ENCODE measurements around the gene RANBP3.

The RANBP3 gene, protein sequence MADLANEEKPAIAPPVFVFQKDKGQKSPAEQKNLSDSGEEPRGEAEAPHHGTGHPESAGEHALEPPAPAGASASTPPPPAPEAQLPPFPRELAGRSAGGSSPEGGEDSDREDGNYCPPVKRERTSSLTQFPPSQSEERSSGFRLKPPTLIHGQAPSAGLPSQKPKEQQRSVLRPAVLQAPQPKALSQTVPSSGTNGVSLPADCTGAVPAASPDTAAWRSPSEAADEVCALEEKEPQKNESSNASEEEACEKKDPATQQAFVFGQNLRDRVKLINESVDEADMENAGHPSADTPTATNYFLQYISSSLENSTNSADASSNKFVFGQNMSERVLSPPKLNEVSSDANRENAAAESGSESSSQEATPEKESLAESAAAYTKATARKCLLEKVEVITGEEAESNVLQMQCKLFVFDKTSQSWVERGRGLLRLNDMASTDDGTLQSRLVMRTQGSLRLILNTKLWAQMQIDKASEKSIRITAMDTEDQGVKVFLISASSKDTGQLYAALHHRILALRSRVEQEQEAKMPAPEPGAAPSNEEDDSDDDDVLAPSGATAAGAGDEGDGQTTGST

DNA sequence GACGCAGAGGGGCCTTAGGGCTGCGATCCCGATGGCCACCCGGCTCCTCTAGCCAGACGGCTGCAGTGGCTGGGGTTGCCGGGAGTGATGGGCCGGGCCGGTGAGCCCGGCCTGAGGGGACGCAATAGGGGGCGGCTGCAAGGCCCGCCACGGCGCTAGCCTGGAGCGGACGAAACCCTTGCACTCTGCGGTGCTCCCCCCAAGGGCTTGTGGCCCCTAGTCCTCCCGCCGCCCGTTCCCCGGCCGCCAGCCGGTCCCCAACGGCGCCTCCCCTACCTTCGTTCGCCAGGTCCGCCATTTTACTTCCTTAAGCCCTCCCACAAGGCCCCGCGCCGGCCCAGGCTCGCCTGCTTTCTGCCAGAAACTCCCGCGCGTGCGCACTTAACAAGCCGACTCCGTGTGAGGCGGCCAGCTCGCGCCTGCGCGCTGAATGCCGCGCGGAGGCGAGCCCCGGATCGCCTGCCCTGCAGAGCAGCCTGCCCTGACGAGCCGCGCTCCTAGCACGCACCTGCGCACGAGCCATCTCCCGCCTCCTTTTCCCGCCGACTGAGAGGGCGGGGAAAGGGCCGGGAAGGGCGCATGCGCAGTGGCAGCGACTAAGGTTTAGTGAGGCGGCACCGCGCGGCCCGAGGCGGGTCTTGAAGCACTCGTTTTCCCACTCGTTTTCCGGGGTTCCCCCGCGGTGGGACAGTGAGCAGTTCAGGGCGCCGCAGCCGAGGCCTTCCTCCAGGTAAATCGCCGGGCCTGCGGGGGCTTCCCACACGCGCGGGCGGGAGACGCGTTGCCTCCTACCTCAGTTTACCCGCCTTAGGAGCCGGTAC is at the start of gene RANBP3:
TSS of gene RANBP3 (minus strand) at position 356 of the 821 bp plus-strand sequence. CDS start at position 298, 58 bp downstream.
- TF ChIP-seq YY1 (IDR thresholded peaks at IDR 0.05; ENCODE audit: low read depth) (peak; percentile 97), TCF12 (IDR thresholded peaks at IDR 0.05; ENCODE audit: low read depth) (peak; percentile 64; the same call in 1 of the 2 replicates), ZBTB7A (IDR thresholded peaks at IDR 0.05; ENCODE audit: low read depth) (no peak), RAD21 (IDR thresholded peaks at IDR 0.05; ENCODE audit: low read depth) (no peak), TAF1 (IDR thresholded peaks at IDR 0.05; ENCODE audit: low read depth) (peak; percentile 100), CEBPB (IDR thresholded peaks at IDR 0.05) (no peak), EP300 (IDR thresholded peaks at IDR 0.05; ENCODE audit: borderline replicate concordance) (peak; percentile 44; the same call in 1 of the 2 replicates), TEAD4 (IDR thresholded peaks at IDR 0.05) (peak; percentile 7; the same call in 1 of the 2 replicates), CREB1 (IDR thresholded peaks at IDR 0.05; ENCODE audit: low read depth) (no peak), NFIC (IDR thresholded peaks at IDR 0.05) (no peak), FOXM1 (IDR thresholded peaks at IDR 0.05; ENCODE audit: borderline replicate concordance, low read depth) (no peak), EGR1 (IDR thresholded peaks at IDR 0.05) (no peak; the same call in none of the 2 replicates)
- TF ChIP-seq, protein P1, sequence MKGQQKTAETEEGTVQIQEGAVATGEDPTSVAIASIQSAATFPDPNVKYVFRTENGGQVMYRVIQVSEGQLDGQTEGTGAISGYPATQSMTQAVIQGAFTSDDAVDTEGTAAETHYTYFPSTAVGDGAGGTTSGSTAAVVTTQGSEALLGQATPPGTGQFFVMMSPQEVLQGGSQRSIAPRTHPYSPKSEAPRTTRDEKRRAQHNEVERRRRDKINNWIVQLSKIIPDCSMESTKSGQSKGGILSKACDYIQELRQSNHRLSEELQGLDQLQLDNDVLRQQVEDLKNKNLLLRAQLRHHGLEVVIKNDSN (IDR thresholded peaks at IDR 0.05), result no peak; the same call in 1 of the 2 replicates
- TF ChIP-seq, protein P2, sequence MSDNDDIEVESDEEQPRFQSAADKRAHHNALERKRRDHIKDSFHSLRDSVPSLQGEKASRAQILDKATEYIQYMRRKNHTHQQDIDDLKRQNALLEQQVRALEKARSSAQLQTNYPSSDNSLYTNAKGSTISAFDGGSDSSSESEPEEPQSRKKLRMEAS (IDR thresholded peaks at IDR 0.05), result peak; percentile 100
- TF ChIP-seq, protein P3, sequence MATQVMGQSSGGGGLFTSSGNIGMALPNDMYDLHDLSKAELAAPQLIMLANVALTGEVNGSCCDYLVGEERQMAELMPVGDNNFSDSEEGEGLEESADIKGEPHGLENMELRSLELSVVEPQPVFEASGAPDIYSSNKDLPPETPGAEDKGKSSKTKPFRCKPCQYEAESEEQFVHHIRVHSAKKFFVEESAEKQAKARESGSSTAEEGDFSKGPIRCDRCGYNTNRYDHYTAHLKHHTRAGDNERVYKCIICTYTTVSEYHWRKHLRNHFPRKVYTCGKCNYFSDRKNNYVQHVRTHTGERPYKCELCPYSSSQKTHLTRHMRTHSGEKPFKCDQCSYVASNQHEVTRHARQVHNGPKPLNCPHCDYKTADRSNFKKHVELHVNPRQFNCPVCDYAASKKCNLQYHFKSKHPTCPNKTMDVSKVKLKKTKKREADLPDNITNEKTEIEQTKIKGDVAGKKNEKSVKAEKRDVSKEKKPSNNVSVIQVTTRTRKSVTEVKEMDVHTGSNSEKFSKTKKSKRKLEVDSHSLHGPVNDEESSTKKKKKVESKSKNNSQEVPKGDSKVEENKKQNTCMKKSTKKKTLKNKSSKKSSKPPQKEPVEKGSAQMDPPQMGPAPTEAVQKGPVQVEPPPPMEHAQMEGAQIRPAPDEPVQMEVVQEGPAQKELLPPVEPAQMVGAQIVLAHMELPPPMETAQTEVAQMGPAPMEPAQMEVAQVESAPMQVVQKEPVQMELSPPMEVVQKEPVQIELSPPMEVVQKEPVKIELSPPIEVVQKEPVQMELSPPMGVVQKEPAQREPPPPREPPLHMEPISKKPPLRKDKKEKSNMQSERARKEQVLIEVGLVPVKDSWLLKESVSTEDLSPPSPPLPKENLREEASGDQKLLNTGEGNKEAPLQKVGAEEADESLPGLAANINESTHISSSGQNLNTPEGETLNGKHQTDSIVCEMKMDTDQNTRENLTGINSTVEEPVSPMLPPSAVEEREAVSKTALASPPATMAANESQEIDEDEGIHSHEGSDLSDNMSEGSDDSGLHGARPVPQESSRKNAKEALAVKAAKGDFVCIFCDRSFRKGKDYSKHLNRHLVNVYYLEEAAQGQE (IDR thresholded peaks at IDR 0.05; ENCODE audit: low read depth), result no peak

DNA sequence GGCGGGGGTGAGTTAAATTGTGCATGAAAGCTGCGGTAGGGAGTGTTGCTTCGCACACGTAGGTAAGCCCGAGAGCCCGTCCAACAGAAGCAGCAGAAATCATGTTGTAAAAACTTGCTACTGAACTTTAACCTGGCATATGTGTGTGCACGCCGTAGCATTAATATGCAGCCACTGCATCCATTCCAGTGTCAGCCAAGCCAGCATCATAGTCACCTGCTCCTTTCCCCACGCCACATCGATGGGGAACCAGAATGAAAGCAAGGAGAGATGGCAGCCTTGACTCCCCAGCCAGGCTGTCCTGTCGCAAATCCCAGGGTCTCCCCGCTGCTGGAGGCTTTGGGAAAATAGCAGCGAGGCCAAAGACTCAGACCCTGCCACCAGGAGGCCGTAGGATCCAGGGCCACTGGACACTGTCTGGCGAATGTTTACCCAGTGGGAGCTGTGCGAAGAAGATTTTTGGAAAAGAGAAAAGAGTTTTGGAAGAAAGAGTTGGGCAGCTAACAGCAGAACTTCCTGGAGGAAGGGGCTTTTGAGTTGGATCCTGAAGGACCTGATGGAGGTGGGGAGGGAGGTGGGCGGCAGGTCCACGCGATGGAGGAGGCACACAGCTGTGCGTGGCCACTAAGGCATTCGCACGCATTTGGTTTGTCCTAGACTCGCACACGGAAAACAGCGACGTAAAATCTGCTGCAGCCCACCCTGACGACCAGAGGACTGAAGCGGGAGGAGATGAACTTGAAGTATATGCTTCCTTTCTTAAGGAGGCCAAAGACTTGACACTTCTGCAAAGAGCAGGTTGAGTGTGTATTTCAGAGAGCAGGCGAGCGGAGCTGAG is 48.7 kb upstream of the RANBP3 start:
- no peak for TF ChIP-seq EP300 (IDR thresholded peaks at IDR 0.05; ENCODE audit: borderline replicate concordance)
- TF ChIP-seq TEAD4 (IDR thresholded peaks at IDR 0.05), result no peak
- no peak for TF ChIP-seq ZBTB7A (IDR thresholded peaks at IDR 0.05; ENCODE audit: low read depth)
- no peak for TF ChIP-seq EGR1 (IDR thresholded peaks at IDR 0.05)
- TF ChIP-seq, protein P3 (IDR thresholded peaks at IDR 0.05; ENCODE audit: low read depth), result no peak
- TF ChIP-seq NFIC (IDR thresholded peaks at IDR 0.05), result no peak
- no peak for TF ChIP-seq CREB1 (IDR thresholded peaks at IDR 0.05; ENCODE audit: low read depth)
- no peak for TF ChIP-seq RAD21 (IDR thresholded peaks at IDR 0.05; ENCODE audit: low read depth)
- TF ChIP-seq, protein P1 (IDR thresholded peaks at IDR 0.05), result no peak
- TF ChIP-seq YY1 (IDR thresholded peaks at IDR 0.05; ENCODE audit: low read depth), result no peak

DNA sequence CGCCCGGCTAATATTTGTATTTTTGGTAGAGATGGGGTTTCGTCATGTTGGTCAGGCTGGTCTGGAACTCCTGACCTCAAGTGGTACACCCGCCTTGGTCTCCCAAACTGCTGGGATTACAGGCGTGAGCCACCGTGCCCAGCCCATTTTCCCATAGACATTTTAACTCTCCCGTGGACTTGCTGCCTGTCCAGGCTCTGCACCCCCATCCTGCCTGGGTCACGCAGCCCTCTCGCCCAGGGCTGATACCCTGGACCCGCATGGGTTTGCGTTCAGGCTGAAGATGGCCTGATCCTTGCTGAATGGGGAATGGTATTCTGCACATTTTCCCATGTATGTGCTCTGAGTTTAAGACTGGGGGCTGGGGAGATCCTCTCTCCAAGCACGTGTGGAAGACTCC is 46.0 kb upstream of the RANBP3 start:
- TF ChIP-seq CREB1 (IDR thresholded peaks at IDR 0.05; ENCODE audit: low read depth) (no peak), NFIC (IDR thresholded peaks at IDR 0.05) (no peak), CEBPB (IDR thresholded peaks at IDR 0.05) (no peak), RAD21 (IDR thresholded peaks at IDR 0.05; ENCODE audit: low read depth) (no peak), TCF12 (IDR thresholded peaks at IDR 0.05; ENCODE audit: low read depth) (no peak), EGR1 (IDR thresholded peaks at IDR 0.05) (no peak), EP300 (IDR thresholded peaks at IDR 0.05; ENCODE audit: borderline replicate concordance) (no peak), TAF1 (IDR thresholded peaks at IDR 0.05; ENCODE audit: low read depth) (no peak), FOXM1 (IDR thresholded peaks at IDR 0.05; ENCODE audit: borderline replicate concordance, low read depth) (no peak), ZBTB7A (IDR thresholded peaks at IDR 0.05; ENCODE audit: low read depth) (no peak), TEAD4 (IDR thresholded peaks at IDR 0.05) (no peak), YY1 (IDR thresholded peaks at IDR 0.05; ENCODE audit: low read depth) (no peak)
- TF ChIP-seq, protein P2 (IDR thresholded peaks at IDR 0.05), result no peak
- TF ChIP-seq, protein P1 (IDR thresholded peaks at IDR 0.05), result no peak
- TF ChIP-seq, protein P3 (IDR thresholded peaks at IDR 0.05; ENCODE audit: low read depth), result no peak
